Epithelial cell of prostate (primary cell): ENCODE results near the gene ANO1.
"Not testable (repeated sequence)": the region's sequence is repeated elsewhere in the genome, so short reads cannot be mapped to it uniquely, and the experiment has no call there.

Source experiments
- DNase-seq: peaks from one replicate; pipeline ENCODE4 v3.0.0-alpha.2; 2011; ENCODE audit warnings: low read depth, low spot score
- H3K27ac ChIP-seq: fragments of 450-650 bp; 2 replicates; pipeline ENCODE4 v1.5.1; 2017; ENCODE audit warnings: mild to moderate bottlenecking

ANO1 gene

GRCh38 chr11:70201882-70202861 lies 124.1 kb downstream of the ANO1 start:
- no peak for DNase-seq
- H3K27ac ChIP-seq: peak overlapping the region; percentile 98

DNA sequence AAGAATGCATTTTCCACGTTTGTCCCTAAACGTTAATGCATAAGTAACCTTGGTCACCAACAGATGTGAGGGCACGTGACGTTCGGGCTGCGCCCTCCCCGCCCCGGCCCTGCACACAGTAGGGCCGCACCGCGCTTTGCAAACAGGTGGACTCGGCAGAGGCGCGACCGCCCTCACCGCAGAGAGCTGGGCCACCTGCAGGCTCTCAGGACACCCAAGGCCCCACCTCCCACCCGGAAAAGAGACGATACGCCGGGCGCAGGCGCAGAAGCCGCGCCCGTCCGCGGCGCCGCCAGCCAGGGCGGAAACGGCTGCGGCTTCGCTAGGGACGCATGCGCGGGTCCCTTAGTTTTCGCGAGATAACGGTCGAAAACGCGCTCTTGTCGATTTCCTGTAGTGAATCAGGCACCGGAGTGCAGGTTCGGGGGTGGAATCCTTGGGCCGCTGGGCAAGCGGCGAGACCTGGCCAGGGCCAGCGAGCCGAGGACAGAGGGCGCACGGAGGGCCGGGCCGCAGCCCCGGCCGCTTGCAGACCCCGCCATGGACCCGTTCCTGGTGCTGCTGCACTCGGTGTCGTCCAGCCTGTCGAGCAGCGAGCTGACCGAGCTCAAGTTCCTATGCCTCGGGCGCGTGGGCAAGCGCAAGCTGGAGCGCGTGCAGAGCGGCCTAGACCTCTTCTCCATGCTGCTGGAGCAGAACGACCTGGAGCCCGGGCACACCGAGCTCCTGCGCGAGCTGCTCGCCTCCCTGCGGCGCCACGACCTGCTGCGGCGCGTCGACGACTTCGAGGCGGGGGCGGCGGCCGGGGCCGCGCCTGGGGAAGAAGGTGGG lies 125.0 kb downstream of the ANO1 start, which contains the start of gene FADD:
TSS of gene FADD (plus strand) at position 377 of the 831 bp plus-strand sequence. CDS start at position 541, 164 bp downstream.
- H3K27ac ChIP-seq: peak within 1 kb of the TSS; percentile 98
- peak; percentile 63 for DNase-seq

DNA sequence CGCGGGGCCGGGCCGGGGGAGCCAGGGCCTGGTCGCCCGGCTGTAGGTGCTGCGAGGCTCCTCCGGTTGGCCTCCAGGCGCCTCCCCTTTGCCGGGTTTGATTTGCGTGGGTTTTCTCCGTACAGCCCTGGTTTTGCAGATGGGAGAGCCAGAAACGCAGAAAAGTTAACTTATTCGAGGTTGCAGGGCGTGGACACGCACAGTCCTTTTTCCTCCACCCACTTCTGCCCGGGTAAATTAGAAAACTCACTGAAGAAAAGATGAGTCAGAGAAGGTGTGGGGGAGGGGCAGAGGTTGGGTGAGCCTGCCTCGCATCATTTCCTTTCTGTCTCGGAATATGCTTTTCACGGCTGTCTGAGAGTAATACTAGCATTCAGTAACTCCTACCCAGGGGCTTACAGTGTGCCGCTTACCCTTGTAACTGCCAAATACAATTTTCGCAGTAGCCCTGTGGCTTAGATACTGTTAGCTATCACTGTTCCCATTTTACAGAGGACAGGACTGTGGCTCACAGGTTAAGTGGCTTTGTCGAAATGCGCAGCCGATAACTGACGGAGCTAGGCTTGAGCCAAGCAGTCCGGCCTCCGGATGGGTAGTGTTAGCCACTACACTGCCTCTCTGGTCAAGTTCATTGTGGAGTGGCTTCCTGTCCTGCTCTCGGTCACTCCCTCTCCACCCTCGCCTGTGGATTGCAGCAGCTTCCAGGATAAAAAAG lies 125.8 kb downstream of the ANO1 start:
- peak; percentile 54 for DNase-seq
- H3K27ac ChIP-seq: peak overlapping the region; percentile 98

GRCh38 chr11:70204466-70204799 lies 126.3 kb downstream of the ANO1 start:
- peak overlapping the region; percentile 98 for H3K27ac ChIP-seq
- DNase-seq: no peak

- H3K27ac ChIP-seq: peak overlapping the region; percentile 98
- DNase-seq: no peak
Measured at GRCh38 chr11:70205049-70205725, 127.1 kb downstream of the ANO1 start.

- DNase-seq: no peak
- H3K27ac ChIP-seq: no peak overlapping the region
Measured at GRCh38 chr11:70205766-70206165, 127.6 kb downstream of the ANO1 start.

- H3K27ac ChIP-seq: no peak overlapping the region
- no peak for DNase-seq
Measured at GRCh38 chr11:70206226-70206981, 128.3 kb downstream of the ANO1 start.

- H3K27ac ChIP-seq: no peak overlapping the region
- DNase-seq: no peak
Measured at GRCh38 chr11:70206982-70207376, 128.9 kb downstream of the ANO1 start.

DNA sequence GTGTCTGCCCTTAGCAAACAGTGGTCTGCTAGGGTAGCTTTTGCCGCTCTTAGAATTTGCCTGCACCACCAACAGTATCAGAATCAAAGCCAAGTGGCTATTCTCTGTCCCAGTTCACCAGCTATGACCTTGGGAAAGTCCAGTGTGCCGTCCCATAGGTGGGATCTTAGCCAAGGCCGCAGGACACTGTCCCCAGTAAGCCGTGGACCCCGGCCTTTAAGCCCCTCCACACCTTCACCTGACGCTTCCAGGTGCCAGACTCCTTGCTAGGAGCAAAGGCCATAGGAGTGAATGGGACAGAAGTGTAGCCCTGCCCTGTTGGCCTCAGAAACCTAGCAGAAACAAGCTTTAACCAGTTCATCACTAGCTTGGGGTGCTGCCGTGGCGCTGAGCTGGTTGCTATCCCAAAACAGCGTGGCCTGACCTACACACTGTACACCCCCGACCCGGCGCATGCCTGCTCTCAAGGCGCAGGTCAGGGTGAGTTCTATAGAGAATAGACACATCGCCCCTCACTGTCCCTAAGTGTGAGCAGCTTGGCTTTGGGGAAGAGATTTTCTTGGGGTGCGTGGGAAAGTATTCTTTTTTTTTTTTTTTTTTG lies 129.5 kb downstream of the ANO1 start:
- H3K27ac ChIP-seq: no peak overlapping the region
- DNase-seq: no peak

- DNase-seq: no peak
- no peak overlapping the region for H3K27ac ChIP-seq
Measured at GRCh38 chr11:70209391-70209912, 131.3 kb downstream of the ANO1 start.

- peak; percentile 6 for DNase-seq
- no peak overlapping the region for H3K27ac ChIP-seq
Measured at GRCh38 chr11:70210051-70210501, 132.0 kb downstream of the ANO1 start.

- no peak for DNase-seq
- no peak overlapping the region for H3K27ac ChIP-seq
Measured at GRCh38 chr11:70210530-70210929, 132.4 kb downstream of the ANO1 start.

DNA sequence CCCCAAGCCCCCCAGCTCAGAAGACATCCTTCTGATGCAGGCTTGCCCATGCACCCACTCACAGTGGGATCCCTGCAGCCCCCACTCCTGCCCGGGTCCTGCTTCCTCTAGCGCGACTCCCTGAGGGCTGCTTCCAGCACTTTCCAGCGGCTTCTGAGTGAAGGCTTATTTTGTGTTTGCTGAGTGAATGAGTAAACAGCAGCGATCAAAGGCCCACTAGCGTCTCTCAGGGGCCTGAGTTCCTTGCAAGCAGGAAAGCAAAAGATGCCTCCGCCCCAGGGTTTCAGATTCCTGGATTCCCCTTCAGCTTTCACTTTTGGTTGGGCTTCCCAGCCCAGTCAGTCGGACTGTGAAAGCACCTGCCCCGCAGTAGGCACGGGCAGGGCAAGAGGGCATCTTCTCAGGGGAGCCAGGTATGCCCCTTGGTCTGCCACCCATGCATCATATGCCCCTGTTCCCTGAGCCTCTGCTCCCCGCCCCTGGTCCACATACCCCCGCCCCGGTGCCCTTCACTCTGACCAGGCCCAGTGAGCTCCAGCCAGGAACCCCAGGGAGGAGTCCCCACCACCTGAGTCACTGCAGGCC lies 134.2 kb downstream of the ANO1 start:
- H3K27ac ChIP-seq: no peak overlapping the region
- no peak for DNase-seq

GRCh38 chr11:70217388-70217787 lies 139.3 kb downstream of the ANO1 start:
- DNase-seq, H3K27ac ChIP-seq: not testable (repeated sequence)

DNA sequence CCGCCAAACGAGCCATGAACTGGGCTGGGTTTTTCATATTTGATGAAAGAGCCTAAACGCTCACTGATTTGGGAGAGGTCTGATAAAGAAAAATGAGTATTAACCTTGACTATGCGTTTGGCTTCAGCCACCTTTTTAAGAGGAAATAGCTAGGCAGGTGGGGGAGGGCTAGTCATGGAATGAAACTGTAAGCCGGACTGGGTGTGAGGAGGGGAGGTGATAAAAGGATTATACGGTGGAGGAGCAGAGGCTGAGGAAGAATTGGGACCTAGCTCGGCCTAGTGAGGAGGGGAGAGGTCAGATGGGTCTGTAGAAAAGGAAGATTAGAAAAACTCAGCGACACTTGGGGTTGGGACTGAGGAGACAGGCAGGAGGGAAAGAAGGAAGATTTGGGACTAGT lies 140.0 kb downstream of the ANO1 start:
- not testable (repeated sequence) for DNase-seq

DNA sequence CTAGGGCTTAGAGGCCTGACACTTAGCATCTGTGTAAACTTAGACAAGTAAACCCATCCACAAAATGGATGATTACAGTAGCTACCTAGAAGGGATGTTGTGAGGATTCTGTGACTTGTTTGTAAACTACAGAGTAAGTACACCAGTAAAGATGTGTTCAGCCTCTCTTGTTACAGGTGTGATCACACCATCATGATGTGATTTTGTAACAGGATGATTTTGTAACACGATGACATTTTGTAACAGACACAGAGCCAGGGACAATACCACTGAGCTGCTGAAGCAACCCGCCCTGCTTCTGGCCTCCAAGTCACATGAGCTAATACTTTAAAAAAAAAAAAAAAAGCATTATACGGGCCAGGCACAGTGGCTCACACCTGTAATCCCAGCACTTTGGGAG lies 142.0 kb downstream of the ANO1 start:
- DNase-seq: no peak
- H3K27ac ChIP-seq: no peak overlapping the region

More for the DNA sequence above, 140.0 kb downstream of the ANO1 start:
- not testable (repeated sequence) for H3K27ac ChIP-seq

GRCh38 chr11:70220920-70221319 lies 142.8 kb downstream of the ANO1 start:
- H3K27ac ChIP-seq: no peak overlapping the region
- DNase-seq: no peak

DNA sequence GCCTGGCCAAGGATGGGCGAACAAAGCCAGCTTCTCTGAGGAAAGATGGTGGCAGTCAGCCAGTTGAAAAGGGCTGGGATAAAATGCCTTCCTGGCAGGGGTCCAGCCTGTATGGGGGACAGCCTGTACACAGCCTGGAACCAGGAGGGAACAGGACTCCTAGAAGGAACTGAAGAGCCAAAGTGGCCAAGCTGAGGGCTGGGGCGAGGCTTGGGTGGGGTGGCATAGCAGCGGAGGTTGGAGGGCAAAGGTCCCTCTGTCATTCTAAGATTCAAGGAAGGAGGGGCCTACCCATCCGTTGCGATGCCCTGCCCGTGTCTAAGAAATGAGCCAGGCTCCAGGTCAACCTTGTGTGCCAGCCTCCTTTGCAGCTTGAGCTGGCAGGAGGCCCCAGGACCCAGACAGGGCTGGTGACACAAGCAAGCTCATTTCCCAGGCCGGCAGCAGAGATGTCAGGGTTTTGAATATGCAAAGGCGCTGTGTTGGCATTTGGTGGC lies 147.6 kb downstream of the ANO1 start:
- H3K27ac ChIP-seq: no peak overlapping the region
- no peak for DNase-seq
